Testis (tissue), 3 donors: Measurements from ENCODE around the gene ERG28. TPM values are rescaled to one million over a fixed set of nuclear protein-coding genes. Genes with fewer than 3 reads are reported as not detected.

Experiments
- DNase-seq: peaks from one replicate; pipeline ENCODE4 v3.0.0-alpha.2; 2019
- H3K27ac ChIP-seq, 2 donors: fragments of 200-600 bp; sonication (generic); one replicate each; pipeline ENCODE4 v1.5.1; 2019
- H3K27me3 ChIP-seq: fragments of 200-600 bp; sonication (generic); one replicate; pipeline ENCODE4 v1.5.1; 2019
- H3K36me3 ChIP-seq: fragments of 200-600 bp; sonication (generic); one replicate; pipeline ENCODE4 v1.5.1; 2017; ENCODE audit warnings: low read depth; ENCODE audit errors: missing control alignments
- H3K4me1 ChIP-seq: fragments of 200-600 bp; sonication (generic); one replicate; pipeline ENCODE4 v1.5.1; 2019
- H3K4me3 ChIP-seq, 2 donors: fragments of 200-600 bp; sonication (generic); one replicate each; pipeline ENCODE4 v1.5.1; 2017 to 2019
- H3K9me3 ChIP-seq: fragments of 200-600 bp; sonication (generic); one replicate; pipeline ENCODE4 v1.5.1; 2017
- POLR2A ChIP-seq: fragments of 450-650 bp; IDR thresholded peaks from one replicate; pipeline ENCODE4 v1.6.1; 2017; ENCODE audit warnings: antibody characterized with exemption, mild to moderate bottlenecking, moderate library complexity
- whole genome bisulfite sequencing, 2 donors: methylation state at CpG; one replicate each; pipeline ENCODE4 v1.1.5; 2018; 5-methylcytosine and 5-hydroxymethylcytosine counted together
- intact Hi-C: fragments of 100-400 bp; cut with DNase I; formaldehyde crosslinking; loops from one replicate; pipeline ENCODE4 v1.15.1; 2023; ENCODE audit warnings: low total_unique reads
- polyA plus RNA-seq: library from polyadenylated mRNA; stranded (reverse); fragments of 350-450 nt; fragmentation: Illumina TruSeq; extraction: RNeasy Lipid Tissue Mini Kit (QIAGEN cat#74804); gene quantifications from one replicate; pipeline ENCODE4 v1.2.3, GENCODE V29; 2014; ENCODE audit warnings: low read depth, low replicate concordance; ENCODE audit not compliant: insufficient read depth
- total RNA-seq, 2 donors: library from RNA; depleted of rRNA; stranded (reverse); fragments of >200 nt; gene quantifications; one replicate each; pipeline ENCODE4 v1.2.3, GENCODE V29; 2016
- TF ChIP-seq, protein P1 (sequence below), 3 experiments: fragments of 450-650 bp in 2 of 3; fragments of 200-600 bp in 1 of 3; sonication (generic) in 1 of 3; IDR thresholded peaks; one replicate each; pipeline ENCODE4 v1.5.1; 2016 to 2019; ENCODE audit warnings: antibody characterized with exemption in 3 of 3, mild to moderate bottlenecking in 2 of 3, moderate library complexity in 1 of 3

The ERG28 gene
- total and polyA plus RNA-seq, 3 donors from 2014 or later, result 60.0 to 103 (median 64.4) TPM

DNA sequence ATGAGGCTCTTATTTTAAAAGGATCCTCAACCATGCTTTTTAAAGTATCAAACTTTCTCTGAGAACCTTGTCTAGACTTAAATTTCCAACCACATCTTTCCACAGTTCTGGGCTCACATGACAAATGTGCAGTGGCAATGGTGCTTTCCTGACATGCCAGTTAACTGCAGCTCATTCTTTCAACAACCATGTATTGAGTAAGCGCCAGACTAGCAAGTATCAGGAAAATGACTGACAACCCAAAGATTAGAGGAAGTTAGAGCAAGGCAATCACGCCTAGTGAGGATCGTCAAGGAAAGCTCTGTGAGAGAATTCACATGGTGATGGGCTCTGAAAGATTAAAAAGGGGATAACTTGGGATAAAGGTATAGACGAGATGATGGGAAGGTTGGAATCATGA is 46.5 kb downstream of the ERG28 start:
- TF ChIP-seq, protein P1, sequence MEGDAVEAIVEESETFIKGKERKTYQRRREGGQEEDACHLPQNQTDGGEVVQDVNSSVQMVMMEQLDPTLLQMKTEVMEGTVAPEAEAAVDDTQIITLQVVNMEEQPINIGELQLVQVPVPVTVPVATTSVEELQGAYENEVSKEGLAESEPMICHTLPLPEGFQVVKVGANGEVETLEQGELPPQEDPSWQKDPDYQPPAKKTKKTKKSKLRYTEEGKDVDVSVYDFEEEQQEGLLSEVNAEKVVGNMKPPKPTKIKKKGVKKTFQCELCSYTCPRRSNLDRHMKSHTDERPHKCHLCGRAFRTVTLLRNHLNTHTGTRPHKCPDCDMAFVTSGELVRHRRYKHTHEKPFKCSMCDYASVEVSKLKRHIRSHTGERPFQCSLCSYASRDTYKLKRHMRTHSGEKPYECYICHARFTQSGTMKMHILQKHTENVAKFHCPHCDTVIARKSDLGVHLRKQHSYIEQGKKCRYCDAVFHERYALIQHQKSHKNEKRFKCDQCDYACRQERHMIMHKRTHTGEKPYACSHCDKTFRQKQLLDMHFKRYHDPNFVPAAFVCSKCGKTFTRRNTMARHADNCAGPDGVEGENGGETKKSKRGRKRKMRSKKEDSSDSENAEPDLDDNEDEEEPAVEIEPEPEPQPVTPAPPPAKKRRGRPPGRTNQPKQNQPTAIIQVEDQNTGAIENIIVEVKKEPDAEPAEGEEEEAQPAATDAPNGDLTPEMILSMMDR (IDR thresholded peaks at IDR 0.05), result no peak
- TF ChIP-seq POLR2A, result no peak
- H3K4me3 ChIP-seq, result no peak overlapping the region

DNA sequence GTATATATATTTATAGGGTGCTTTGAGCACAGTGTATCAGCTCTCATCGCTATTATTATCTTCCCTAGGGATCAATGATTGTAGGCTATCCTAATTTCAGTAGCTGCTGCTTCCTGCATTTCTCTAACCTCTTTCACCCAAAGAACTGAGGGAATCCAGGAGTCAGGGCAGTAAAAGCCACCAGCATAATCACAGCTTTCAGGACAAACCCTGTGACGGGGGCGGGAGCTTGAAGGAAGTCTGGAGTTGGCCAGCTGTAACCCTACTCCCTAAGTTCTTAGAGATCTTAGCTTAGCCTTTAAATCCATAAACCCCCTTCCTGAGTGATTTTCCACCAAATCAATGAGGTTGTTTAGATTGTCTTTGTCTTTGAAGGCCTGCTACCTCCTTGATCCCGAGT is 48.5 kb downstream of the ERG28 start:
- 68 to 75% methylated on average over 4 of the region's 4 CpGs for WGBS, 2 donors
- intact Hi-C loops, result no loop called here
- Histone ChIP-seq H3K27me3 (no peaks in the 10 kb centered on the region), H3K27ac (peak overlapping the region in 1 of 2 donors; percentile 76), H3K9me3 (no peaks in the 10 kb centered on the region), H3K4me1 (peaks cover 40% of the 10 kb centered on the region), H3K4me3 (no peak overlapping the region), H3K36me3 (no peaks in the 10 kb centered on the region)
- DNase-seq, result no peak
- no peak for TF ChIP-seq POLR2A
- TF ChIP-seq, protein P1 (IDR thresholded peaks at IDR 0.05), result no peak

More for the DNA sequence above, 46.5 kb downstream of the ERG28 start:
- Histone ChIP-seq H3K27ac (no peak overlapping the region), H3K27me3 (no peaks in the 10 kb centered on the region), H3K4me1 (peaks cover 31% of the 10 kb centered on the region), H3K36me3 (no peaks in the 10 kb centered on the region), H3K9me3 (no peaks in the 10 kb centered on the region)
- WGBS, 2 donors, result 57 to 69% methylated on average over 4 of the region's 4 CpGs
- DNase-seq, result no peak
- intact Hi-C loops, result no loop called here

DNA sequence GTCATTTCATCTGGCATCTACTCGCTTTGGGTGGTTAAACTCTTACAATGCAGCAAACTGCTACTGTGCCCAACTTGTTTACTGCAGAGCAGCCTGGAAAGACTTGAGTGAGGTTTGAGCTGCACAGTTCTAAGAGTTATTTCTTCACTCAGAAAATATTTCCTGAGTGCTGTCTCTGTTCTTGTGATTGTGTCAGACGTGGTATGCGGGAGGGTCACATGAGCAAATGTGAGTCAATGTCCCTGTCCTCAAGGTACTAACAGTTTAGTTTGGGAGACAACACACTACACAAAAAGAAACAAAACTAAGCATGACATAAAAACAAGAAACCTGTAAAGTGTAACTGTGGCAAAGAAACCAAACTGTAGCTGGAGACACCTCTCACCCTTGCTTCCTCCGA is 49.8 kb downstream of the ERG28 start:
- peak overlapping the region; percentile 75 to 76 for H3K27ac ChIP-seq
- intact Hi-C loops, result no loop called here

DNA sequence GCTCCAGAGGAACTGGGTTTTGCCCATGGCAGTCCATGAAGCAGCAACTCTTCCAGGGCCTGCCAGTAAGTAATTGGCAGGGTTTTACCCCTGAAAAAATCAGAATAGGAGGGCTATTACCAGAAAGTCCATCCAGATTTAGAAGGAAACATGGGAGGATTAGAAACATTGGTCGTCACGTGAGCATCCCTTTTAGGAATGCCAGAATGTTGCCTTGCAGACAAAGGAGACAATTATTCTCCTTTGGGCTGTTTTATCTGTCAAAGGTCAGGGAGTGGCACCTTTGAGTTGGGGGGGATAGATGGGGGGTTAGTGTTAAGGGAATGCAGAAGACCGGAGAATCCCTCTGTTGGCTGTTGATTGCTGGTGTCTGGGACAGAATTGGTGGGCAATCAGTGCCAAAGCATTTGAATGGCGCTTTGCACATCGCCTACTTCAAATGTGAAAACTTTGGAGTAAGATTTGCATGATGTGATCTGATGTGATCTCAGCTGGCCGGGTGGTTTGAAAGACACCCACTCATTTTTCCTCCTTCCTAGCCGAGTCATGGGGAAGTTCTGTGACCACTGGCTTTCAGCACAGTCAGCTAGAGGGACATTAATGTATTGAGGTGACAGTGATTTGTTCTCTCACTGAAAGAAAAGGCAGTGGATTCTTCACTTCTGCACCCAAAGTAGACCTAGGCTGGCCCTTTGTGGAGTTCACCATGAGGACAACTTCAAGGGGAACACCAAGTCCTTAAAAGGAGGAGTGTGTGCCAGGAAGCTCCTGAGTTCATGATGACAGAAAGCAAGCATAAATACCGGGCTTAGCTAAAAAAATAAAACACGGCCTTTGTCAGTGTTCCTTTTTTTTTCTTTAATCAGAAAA is 50.8 kb downstream of the ERG28 start:
- peak overlapping the region; percentile 75 to 76 for H3K27ac ChIP-seq
- H3K36me3 ChIP-seq, result no peaks in the 10 kb centered on the region
- no peaks in the 10 kb centered on the region for H3K9me3 ChIP-seq
- WGBS, 2 donors, result 39 to 51% methylated on average over 9 of the region's 9 CpGs
- intact Hi-C loops, result no loop called here
- H3K4me1 ChIP-seq, result peaks cover 50% of the 10 kb centered on the region
- no peaks in the 10 kb centered on the region for H3K27me3 ChIP-seq
- peak; percentile 72 for DNase-seq
- TF ChIP-seq POLR2A, result no peak
- TF ChIP-seq, protein P1 (IDR thresholded peaks at IDR 0.05), result no peak
- H3K4me3 ChIP-seq, result no peak overlapping the region

More for the DNA sequence above, 49.8 kb downstream of the ERG28 start:
- Histone ChIP-seq H3K4me3 (no peak overlapping the region), H3K27me3 (no peaks in the 10 kb centered on the region), H3K9me3 (no peaks in the 10 kb centered on the region), H3K4me1 (peaks cover 40% of the 10 kb centered on the region), H3K36me3 (no peaks in the 10 kb centered on the region)
- 68 to 73% methylated on average over 4 of the region's 4 CpGs for WGBS, 2 donors
- DNase-seq, result no peak
- TF ChIP-seq POLR2A, result no peak
- TF ChIP-seq, protein P1 (IDR thresholded peaks at IDR 0.05), result no peak
